ENCODE data around the gene PCBP3. TPM values are rescaled to one million over a fixed set of nuclear protein-coding genes. Genes with fewer than 3 reads are reported as not detected.

The PCBP3 gene
- polyA plus RNA-seq, 1 donor from 2014 or later, result 1.7 TPM

DNA sequence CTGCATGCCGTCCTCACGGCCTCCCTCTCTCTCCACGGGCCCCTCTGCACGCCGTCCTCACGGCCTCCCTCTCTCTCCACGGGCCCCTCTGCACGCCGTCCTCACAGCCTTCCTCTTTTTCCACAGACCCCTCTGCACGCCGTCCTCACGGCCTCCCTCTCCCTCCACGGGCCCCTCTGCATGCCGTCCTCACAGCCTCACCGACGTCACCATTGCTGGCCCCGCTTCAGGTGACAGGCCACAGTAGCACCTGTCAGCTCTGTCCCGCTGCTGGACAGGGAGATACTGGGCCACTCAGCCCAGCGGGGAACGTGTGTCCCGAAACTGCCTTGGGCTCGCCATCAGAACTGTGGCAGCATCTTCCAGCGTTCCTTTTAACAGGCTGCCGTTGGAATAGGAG lies 255.3 kb downstream of the PCBP3 start:
- Histone ChIP-seq H3K79me2 (replicated peaks; ENCODE audit: insufficient read depth, low read length) (no peaks in the 10 kb centered on the region), H3F3A (ENCODE audit: insufficient read depth, low read length, poor library complexity, severe bottlenecking) (no peaks in the 10 kb centered on the region), H3K4me3 (ENCODE audit: low read length) (no peak overlapping the region), H3K36me3 (ENCODE audit: insufficient read depth, low read length) (no peaks in the 10 kb centered on the region), H3K9me3 (ENCODE audit: low read length) (no peaks in the 10 kb centered on the region), H4K20me1 (ENCODE audit: insufficient read depth) (no peaks in the 10 kb centered on the region), H3K27me3 (ENCODE audit: insufficient read depth, low read depth, low read length) (no peaks in the 10 kb centered on the region), H3K4me2 (ENCODE audit: low read length) (no peak overlapping the region), H2AFZ (ENCODE audit: low read depth, low read length) (no peak overlapping the region), H3K27ac (ENCODE audit: low read length) (no peak overlapping the region), H3K9me2 (ENCODE audit: insufficient read depth, low read length) (no peaks in the 10 kb centered on the region), H3K9ac (ENCODE audit: low read length) (no peak overlapping the region)
- TF ChIP-seq, protein P1, sequence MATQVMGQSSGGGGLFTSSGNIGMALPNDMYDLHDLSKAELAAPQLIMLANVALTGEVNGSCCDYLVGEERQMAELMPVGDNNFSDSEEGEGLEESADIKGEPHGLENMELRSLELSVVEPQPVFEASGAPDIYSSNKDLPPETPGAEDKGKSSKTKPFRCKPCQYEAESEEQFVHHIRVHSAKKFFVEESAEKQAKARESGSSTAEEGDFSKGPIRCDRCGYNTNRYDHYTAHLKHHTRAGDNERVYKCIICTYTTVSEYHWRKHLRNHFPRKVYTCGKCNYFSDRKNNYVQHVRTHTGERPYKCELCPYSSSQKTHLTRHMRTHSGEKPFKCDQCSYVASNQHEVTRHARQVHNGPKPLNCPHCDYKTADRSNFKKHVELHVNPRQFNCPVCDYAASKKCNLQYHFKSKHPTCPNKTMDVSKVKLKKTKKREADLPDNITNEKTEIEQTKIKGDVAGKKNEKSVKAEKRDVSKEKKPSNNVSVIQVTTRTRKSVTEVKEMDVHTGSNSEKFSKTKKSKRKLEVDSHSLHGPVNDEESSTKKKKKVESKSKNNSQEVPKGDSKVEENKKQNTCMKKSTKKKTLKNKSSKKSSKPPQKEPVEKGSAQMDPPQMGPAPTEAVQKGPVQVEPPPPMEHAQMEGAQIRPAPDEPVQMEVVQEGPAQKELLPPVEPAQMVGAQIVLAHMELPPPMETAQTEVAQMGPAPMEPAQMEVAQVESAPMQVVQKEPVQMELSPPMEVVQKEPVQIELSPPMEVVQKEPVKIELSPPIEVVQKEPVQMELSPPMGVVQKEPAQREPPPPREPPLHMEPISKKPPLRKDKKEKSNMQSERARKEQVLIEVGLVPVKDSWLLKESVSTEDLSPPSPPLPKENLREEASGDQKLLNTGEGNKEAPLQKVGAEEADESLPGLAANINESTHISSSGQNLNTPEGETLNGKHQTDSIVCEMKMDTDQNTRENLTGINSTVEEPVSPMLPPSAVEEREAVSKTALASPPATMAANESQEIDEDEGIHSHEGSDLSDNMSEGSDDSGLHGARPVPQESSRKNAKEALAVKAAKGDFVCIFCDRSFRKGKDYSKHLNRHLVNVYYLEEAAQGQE (IDR thresholded peaks at IDR 0.05; ENCODE audit: borderline replicate concordance), result no peak
- TF ChIP-seq SMC3 (conservative IDR thresholded peaks at IDR 0.05; ENCODE audit: poor library complexity), result no peak
- no peak for TF ChIP-seq MXI1 (conservative IDR thresholded peaks at IDR 0.05; ENCODE audit: poor library complexity, severe bottlenecking)
- no peak for TF ChIP-seq EZH2 (IDR thresholded peaks at IDR 0.05; ENCODE audit: borderline replicate concordance, insufficient read depth, low read length, poor library complexity, severe bottlenecking)
- TF ChIP-seq EP300 (conservative IDR thresholded peaks at IDR 0.05; ENCODE audit: poor library complexity, severe bottlenecking), result no peak
- TF ChIP-seq, protein P2, sequence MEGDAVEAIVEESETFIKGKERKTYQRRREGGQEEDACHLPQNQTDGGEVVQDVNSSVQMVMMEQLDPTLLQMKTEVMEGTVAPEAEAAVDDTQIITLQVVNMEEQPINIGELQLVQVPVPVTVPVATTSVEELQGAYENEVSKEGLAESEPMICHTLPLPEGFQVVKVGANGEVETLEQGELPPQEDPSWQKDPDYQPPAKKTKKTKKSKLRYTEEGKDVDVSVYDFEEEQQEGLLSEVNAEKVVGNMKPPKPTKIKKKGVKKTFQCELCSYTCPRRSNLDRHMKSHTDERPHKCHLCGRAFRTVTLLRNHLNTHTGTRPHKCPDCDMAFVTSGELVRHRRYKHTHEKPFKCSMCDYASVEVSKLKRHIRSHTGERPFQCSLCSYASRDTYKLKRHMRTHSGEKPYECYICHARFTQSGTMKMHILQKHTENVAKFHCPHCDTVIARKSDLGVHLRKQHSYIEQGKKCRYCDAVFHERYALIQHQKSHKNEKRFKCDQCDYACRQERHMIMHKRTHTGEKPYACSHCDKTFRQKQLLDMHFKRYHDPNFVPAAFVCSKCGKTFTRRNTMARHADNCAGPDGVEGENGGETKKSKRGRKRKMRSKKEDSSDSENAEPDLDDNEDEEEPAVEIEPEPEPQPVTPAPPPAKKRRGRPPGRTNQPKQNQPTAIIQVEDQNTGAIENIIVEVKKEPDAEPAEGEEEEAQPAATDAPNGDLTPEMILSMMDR (IDR thresholded peaks at IDR 0.05; ENCODE audit: poor library complexity, severe bottlenecking), result no peak
- no peak for TF ChIP-seq POLR2AphosphoS5 (IDR thresholded peaks at IDR 0.05)
- no peak for TF ChIP-seq RAD21 (conservative IDR thresholded peaks at IDR 0.05)
- no peak for TF ChIP-seq TAF1 (IDR thresholded peaks at IDR 0.05; ENCODE audit: low read depth)

DNA sequence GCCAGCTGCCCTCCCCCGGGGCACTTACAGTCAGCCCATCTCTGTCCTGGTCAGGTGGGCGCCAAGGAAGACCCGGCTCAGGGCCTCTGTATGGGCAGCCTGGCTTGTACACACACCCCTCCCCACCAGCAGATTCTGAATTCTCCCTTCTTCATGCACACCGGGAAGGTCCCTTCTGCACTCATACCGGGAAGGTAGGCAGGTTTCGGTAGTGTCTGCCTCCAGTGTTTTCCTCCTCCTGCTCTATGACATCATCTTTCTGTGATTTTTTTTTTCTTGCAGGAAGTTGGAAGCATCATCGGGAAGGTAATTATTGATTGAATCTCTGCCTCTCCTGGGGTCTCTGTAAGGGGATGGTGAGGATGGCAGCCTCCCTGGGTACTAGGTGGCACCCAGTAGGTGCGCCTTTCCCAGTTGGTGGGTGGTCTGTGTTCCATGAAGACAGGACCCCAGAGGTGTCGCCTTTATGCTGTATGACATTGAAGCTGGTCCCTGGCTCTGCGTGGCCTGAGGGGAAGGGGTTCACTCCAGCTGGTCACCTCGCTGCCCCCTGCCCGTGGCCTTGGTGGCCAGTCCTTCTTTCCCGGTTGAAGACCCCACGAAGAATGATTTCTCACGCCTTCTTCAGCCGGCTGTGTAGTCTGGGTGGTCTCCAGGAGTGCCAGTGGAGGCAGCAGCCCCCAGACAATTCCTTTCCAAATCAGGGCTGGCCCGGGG lies 255.9 kb downstream of the PCBP3 start:
- H3K4me2 ChIP-seq (ENCODE audit: low read length), result no peak overlapping the region
- no peak overlapping the region for H3K9ac ChIP-seq (ENCODE audit: low read length)
- no peaks in the 10 kb centered on the region for H3K9me2 ChIP-seq (ENCODE audit: insufficient read depth, low read length)
- no peaks in the 10 kb centered on the region for H3K27me3 ChIP-seq (ENCODE audit: insufficient read depth, low read depth, low read length)
- TF ChIP-seq EP300 (conservative IDR thresholded peaks at IDR 0.05; ENCODE audit: poor library complexity, severe bottlenecking) (no peak), MXI1 (conservative IDR thresholded peaks at IDR 0.05; ENCODE audit: poor library complexity, severe bottlenecking) (no peak), EZH2 (IDR thresholded peaks at IDR 0.05; ENCODE audit: borderline replicate concordance, insufficient read depth, low read length, poor library complexity, severe bottlenecking) (no peak), RAD21 (conservative IDR thresholded peaks at IDR 0.05) (no peak), POLR2AphosphoS5 (IDR thresholded peaks at IDR 0.05) (no peak)
- TF ChIP-seq, protein P2 (IDR thresholded peaks at IDR 0.05; ENCODE audit: poor library complexity, severe bottlenecking), result no peak
- TF ChIP-seq, protein P1 (IDR thresholded peaks at IDR 0.05; ENCODE audit: borderline replicate concordance), result no peak
- no peaks in the 10 kb centered on the region for H4K20me1 ChIP-seq (ENCODE audit: insufficient read depth)
- H3K4me3 ChIP-seq (ENCODE audit: low read length), result no peak overlapping the region
- no peaks in the 10 kb centered on the region for H3F3A ChIP-seq (ENCODE audit: insufficient read depth, low read length, poor library complexity, severe bottlenecking)
- no peaks in the 10 kb centered on the region for H3K36me3 ChIP-seq (ENCODE audit: insufficient read depth, low read length)
- no peaks in the 10 kb centered on the region for H3K79me2 ChIP-seq (replicated peaks; ENCODE audit: insufficient read depth, low read length)
- no peak overlapping the region for H2AFZ ChIP-seq (ENCODE audit: low read depth, low read length)
- H3K9me3 ChIP-seq (ENCODE audit: low read length), result no peaks in the 10 kb centered on the region
- no peak overlapping the region for H3K27ac ChIP-seq (ENCODE audit: low read length)

Measured in neural cell (in vitro differentiated cells).